ENCODE measurements around the gene LHFPL4.

Gene LHFPL4

DNA sequence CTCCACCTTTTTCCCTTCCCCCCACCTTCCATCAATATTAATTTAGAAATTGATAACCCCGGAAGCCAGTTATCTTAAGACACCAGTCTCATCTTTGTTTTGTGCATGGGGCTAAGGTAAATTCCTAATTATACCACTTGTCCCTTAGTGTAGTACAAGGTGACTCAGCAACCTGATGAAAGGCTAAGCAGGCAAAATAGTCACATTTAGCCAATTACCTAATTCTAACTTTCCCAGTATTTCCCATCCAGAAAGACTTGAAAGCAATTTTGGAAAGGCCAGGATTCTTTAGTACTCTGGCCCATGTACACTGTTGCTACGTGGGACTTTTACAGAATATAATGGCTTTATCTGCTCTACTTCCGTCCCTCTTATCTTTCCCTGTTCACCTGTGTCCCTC lies 83.6 kb downstream of the LHFPL4 start:
- DNase-seq: no peak

DNA sequence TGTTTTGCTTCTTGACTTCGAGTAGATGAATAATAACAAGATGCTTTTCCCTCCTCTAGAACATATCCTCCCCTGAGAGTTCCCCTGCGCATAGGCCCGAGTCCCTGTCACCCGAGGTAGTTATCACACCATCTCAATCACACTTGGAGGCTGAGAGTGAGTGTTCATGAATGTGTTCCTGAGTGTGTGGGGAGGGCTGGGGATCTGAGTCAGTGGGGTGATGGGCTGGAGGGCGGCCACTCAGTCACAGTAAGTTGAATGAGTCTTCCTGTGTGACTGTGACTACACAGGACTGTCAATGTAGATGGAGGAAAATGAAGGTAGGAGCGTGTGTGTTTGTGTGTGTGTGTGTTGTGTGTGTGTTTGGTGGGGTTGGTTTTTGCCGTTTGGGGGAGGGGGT lies 85.2 kb downstream of the LHFPL4 start:
- DNase-seq: no peak

DNA sequence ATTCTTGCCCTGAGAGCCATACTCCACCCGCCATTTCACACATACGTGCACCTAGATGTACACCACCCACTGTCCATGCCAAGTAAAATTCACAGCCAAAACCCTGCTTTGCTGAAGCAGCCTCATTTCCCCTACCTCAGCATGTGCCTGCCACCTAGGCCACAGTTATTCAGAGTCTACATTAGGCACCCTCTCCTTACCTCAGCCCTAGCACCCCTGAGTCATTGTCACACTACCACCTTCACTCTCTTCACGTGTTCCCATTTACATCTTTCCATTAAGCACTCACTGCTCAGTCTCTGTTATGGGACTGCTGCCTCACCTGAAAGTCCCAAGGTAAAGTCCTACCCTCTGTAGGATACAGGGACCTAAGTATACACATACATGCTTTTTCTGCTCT lies 86.2 kb downstream of the LHFPL4 start:
- no peak for DNase-seq

DNA sequence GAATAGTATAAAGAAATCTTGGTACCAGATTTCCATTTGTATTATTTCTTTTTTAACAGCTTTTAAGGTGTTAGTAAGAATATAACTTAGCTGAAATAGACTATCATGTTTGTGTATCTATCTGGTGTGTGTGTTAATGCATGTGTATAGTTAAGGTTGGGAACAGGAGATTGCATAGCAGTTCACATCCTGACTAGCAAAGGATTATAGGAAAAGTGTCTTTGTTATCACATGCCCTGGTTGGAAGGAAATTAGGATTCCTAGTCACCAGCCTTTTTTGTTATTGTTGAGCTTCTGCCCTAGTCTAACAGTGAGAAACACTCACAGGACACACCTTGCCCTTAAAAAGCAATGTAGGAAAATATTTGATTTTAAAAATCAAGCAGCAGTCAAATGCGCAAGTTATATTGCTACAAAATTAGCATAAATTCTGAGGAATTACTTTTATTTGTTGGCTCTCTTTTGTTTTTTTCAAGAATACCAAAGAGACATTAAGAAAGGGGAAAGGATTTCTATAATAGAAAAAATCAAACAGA lies 98.0 kb downstream of the LHFPL4 start:
- DNase-seq: no peak

DNA sequence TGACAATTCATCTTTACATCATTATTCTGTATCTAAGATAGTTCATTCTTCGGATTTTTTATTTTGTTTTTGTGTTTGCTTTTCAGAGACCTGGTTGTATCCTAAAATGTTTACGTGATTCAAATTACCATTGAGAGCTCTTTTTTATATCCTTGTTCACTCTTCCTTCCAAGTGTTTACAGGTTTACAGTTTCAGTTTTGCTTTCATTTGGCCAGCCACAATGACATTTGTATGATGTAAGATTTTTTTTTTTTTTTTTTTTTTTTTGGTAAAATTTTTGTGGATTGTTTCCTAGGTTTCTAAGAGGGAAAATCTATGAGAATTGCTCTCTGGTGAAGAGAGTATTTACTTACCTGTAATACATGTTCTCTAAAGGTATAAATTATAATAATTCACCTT lies 101.2 kb downstream of the LHFPL4 start:
- no peak for DNase-seq

DNA sequence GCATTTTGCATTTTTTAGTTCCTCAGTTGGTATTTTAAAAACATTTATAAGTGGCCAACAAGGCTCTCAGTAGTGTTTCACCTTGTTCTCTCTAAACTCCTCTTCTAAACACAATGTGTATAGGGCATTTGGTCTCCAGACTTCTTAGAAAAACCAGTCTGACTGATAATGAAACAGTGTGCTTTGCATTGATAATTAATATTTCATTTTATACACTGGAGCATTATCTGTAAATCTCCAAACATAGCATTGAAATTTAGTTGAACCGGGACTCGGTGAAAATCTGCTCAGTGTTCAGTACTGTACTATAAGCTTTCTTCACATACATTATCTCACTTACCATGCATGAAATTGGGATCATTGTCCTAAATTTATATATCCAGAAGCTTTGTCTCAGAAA lies 102.6 kb downstream of the LHFPL4 start:
- no peak for DNase-seq

DNA sequence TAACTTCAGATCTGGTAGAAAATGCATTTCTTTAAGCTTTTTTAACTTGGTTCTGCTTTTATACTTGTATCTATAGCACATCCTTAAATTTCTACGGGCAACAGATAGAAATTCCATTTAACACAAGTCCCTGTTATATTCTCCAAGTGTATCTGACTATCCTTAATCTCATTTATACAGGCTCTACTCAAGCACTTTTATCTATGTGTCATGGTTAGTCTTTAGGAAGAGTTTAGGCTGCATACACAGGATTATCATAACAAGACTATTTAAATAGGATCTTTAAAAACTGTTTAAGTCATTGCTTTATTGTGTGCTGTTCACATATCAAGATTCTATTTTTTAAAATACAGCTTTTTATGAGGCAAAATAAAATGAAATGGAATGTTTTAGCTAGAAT lies 103.5 kb downstream of the LHFPL4 start:
- DNase-seq: no peak

DNA sequence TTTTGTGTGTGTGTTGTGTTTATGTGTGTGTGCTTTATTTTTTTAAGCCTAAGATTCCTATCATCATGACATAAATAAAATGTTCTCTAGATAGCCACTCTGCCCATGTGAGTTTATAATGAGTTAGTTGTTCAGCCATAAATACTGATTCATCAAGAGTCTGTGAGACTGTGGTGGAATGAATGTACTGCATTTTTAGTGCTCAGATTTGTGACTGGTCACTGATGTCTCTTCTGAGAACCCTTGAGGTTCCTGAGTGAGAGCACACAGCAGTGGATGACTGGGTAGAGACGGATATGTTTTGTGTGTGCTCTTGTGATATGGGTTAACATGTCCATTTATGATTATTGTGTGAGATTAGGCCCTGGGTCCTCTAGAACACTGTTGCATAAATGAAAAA lies 105.0 kb downstream of the LHFPL4 start:
- peak in 1 of 2 donors; percentile 5 for DNase-seq
